AG09319 (cell line): Measurements from ENCODE around the gene MRGPRG.

ENCODE experiments used
- DNase-seq: peaks from one replicate; pipeline ENCODE4 v3.0.0-alpha.2; 2010; ENCODE audit warnings: low read depth; ENCODE audit errors: extremely low read depth
- TF ChIP-seq, protein P1 (sequence below): IDR thresholded peaks from 2 replicates; pipeline ENCODE4 v1.5.1; 2011; ENCODE audit warnings: low read depth, mild to moderate bottlenecking, inconsistent platforms, low read length, moderate library complexity

Gene MRGPRG

DNA sequence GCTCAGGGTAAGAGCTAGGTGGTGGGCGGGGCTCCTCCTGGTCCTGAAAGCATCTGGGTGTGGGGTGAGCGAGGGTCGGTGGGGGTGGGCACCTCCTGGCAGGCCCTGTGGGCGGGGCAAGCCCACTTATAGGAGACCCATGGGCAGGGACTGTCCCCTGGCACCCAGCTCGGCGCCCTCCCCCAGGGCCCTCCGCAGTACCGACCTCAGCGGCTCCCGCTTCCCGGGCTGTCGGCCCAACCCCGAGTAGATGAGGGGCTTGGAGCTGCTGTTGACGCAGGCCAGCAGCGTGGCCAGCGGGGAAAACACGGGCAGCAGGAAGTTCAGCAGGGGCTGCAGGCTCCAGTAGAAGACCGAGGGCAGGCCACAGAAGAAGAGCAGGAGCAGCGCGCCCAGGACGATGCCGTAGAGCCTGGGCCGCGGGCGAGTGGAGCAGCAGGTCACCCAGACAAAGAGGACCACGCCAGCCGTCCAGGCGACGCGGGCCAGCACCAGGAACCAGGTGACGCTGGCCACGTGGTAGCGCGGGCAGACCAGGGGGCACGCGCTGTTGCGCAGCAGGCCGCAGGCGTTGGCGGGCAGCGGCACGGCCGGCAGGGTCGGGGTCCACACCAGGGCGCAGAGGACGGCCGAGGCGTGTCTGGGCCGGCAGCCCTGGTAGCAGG, 663 bp downstream of the MRGPRG start:
- no peak for DNase-seq
- TF ChIP-seq, protein P1, sequence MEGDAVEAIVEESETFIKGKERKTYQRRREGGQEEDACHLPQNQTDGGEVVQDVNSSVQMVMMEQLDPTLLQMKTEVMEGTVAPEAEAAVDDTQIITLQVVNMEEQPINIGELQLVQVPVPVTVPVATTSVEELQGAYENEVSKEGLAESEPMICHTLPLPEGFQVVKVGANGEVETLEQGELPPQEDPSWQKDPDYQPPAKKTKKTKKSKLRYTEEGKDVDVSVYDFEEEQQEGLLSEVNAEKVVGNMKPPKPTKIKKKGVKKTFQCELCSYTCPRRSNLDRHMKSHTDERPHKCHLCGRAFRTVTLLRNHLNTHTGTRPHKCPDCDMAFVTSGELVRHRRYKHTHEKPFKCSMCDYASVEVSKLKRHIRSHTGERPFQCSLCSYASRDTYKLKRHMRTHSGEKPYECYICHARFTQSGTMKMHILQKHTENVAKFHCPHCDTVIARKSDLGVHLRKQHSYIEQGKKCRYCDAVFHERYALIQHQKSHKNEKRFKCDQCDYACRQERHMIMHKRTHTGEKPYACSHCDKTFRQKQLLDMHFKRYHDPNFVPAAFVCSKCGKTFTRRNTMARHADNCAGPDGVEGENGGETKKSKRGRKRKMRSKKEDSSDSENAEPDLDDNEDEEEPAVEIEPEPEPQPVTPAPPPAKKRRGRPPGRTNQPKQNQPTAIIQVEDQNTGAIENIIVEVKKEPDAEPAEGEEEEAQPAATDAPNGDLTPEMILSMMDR, result no peak

DNA sequence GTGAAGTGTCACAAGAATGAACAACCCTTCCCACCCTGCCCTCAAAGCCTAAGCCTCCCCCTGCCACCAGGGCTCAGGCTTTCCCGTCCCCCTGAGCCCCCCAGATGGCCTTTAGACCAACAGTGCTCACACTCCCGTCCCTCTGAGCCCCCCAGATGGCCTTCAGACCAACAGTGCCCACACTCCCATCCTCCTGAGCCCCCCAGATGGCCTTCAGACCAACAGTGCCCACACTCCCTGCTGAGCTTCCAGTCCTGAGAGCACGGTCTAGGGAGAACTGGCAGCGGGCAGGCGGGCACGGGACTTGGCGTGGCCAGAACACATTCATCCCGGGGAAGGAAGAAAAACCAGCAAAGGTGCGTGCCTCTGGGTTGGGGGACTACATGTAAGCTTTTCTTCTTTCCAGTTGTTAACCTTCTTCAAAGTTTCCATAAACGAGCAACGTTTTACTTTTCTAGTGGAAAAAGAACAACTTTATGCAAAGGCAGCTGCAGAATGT, 2.5 kb downstream of the MRGPRG start:
- no peak for DNase-seq
- TF ChIP-seq, protein P1, result no peak

DNA sequence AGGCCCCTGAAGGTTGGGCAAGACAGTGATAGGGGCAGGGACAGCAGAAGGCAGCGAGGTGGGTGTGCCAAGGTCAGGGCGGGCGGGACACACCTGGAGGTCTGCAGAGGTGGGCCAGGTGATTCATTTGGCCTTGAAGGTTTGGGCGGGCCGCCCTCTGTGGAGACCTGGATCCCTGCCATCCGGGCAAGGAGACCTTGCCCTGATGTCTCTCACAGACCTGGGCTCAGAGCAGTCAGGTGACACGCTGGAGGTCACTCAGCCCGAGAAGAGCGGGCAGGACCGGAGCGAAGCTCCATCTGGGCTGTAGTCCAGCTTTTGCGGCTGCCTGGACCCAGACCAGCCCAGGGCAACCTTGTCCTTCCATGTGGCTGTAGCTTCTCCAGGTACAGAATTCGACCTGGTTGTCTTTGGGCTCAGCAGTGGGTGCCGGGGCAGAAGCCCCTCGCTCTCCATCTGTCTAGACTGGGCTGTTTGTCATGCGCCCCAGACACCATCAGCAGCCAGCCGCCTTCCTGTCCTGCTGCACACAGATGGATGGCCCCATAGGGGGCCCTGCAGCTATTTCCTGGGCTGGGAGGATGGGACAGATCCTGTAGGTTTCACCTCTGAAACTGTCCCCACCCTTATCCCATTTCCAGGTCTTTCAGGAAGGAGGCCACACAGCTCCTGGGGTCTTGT, 3.1 kb downstream of the MRGPRG start:
- no peak for DNase-seq
- TF ChIP-seq, protein P1, result no peak

DNA sequence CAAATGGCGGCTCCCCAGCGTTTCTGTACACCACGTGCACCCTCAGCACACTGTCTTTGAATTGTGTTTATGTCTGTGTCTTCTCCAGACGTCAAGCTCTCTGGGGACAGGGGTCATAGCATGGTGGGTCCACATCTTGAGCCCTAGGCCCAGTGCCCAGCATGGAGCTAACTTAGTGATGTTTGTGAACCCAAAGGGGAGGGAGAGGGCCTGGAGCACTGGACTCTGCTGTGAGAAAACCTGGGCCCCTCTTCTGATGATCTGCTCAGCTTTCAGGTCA, 4.3 kb downstream of the MRGPRG start:
- no peak for DNase-seq
- TF ChIP-seq, protein P1, result no peak

DNA sequence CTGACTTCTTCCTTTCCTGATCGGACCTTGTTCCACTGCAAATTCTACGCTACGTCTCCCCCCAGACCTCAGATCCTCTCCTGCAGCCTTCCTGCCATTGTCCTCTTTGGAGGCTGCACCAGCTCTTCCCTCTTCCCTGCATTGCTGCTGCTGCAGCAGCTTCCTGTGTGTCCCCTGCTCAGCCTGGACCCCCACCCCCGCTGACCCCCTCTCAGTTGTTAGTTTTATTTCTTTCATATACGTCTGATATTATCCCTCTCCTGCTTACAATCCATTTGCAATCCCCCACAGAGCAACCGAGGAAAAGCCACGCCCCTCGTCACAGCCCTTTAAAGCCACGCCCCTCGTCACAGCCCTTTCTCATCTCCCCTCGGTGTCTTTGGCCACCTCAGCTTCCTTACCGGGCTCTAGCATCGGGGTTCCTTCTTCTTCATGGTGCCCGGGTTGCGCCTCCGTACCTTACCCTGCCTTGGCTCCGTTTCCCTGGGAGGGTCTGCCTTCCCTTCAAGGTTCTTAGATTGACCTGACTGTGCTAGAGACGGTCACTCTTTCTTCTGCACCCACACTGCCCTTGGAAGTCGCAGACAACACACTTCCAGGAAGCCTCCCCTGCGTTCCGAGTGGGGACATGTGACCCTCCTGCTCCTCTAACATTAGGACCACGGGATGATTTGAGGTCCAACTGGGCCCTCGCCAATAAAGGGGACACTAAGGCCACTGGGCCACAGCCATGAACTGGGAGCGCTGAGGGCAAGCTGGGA, 4.8 kb downstream of the MRGPRG start:
- TF ChIP-seq, protein P1, result no peak
- no peak for DNase-seq

DNA sequence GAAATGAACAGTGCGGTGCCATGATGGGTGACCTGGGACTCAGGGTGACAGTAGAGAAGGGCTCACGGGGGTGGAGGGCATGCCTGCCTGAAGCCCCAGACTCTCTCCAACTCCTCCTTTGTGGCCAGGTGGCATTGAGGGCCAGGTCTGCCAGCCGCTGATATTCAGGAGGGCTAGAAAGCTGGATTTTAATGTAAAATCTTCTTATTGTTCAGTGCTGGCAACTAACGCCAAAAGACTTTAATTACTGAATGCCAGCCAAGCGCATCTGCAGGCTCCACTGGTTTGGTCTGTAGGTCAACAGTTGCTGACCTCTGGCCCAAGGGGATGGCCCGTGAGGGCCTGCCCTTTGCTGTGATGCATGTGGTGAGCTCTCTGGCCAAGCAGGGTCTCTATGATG, 10.3 kb downstream of the MRGPRG start:
- DNase-seq, result no peak
- TF ChIP-seq, protein P1, result no peak
